Sigmoid colon (tissue), 4 donors: ENCODE measurements around the gene MDP1.

Experiments used
- POLR2A ChIP-seq, 2 donors: fragments of 450-650 bp; IDR thresholded peaks; one replicate each; pipeline ENCODE4 v1.6.1; 2016; ENCODE audit warnings: antibody characterized with exemption in 2 of 2, mild to moderate bottlenecking in 2 of 2, moderate library complexity in 2 of 2
- POLR2AphosphoS5 ChIP-seq, 4 donors: sonication (generic); formaldehyde crosslinking; IDR thresholded peaks; one replicate each; pipeline ENCODE4 v1.6.1; 2017; ENCODE audit warnings: antibody characterized with exemption in 4 of 4
- TF ChIP-seq, protein P1 (sequence below), 4 experiments: fragments of 450-650 bp in 3 of 4; fragments of 200-600 bp in 1 of 4; IDR thresholded peaks; one replicate each; pipeline ENCODE4 v1.5.1; 2016 to 2019; ENCODE audit warnings: antibody characterized with exemption in 4 of 4, mild to moderate bottlenecking in 3 of 4, moderate library complexity in 2 of 4

DNA sequence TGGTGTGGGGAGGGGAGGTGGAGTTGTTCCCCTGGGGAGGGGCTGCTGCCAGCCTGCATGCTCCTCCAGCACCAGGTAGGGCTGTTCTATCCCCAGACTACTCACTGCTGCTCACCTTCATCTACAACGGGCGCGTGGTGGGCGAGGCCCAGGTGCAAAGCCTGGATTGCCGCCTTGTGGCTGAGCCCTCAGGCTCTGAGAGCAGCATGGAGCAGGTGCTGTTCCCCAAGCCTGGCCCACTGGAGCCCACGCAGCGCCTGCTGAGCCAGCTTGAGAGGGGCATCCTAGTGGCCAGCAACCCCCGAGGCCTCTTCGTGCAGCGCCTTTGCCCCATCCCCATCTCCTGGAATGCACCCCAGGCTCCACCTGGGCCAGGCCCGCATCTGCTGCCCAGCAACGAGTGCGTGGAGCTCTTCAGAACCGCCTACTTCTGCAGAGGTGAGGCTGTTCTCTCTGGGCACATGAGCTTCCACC is 51.3 kb downstream of the MDP1 start:
- TF ChIP-seq, protein P1, sequence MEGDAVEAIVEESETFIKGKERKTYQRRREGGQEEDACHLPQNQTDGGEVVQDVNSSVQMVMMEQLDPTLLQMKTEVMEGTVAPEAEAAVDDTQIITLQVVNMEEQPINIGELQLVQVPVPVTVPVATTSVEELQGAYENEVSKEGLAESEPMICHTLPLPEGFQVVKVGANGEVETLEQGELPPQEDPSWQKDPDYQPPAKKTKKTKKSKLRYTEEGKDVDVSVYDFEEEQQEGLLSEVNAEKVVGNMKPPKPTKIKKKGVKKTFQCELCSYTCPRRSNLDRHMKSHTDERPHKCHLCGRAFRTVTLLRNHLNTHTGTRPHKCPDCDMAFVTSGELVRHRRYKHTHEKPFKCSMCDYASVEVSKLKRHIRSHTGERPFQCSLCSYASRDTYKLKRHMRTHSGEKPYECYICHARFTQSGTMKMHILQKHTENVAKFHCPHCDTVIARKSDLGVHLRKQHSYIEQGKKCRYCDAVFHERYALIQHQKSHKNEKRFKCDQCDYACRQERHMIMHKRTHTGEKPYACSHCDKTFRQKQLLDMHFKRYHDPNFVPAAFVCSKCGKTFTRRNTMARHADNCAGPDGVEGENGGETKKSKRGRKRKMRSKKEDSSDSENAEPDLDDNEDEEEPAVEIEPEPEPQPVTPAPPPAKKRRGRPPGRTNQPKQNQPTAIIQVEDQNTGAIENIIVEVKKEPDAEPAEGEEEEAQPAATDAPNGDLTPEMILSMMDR (IDR thresholded peaks at IDR 0.05) = no peak
- no peak for TF ChIP-seq POLR2AphosphoS5 (IDR thresholded peaks at IDR 0.05)
- no peak for TF ChIP-seq POLR2A (IDR thresholded peaks at IDR 0.05)
